ENCODE data around the gene TBC1D10A.

The TBC1D10A gene

GRCh38 chr22:30326706-30327362 lies at the start of gene TBC1D10A:
Gene TBC1D10A, minus strand, starts transcription at chr22:30326941. Its CDS starts 60 bp downstream, at chr22:30326881.
- DNase-seq (ENCODE audit: low read depth): peak; percentile 90

- DNase-seq (ENCODE audit: low read depth): no peak
Observed at GRCh38 chr22:30375312-30375849, 48.6 kb upstream of the TBC1D10A start.

GRCh38 chr22:30373331-30374325 lies 46.9 kb upstream of the TBC1D10A start:
- DNase-seq (ENCODE audit: low read depth): no peak

- DNase-seq (ENCODE audit: low read depth): no peak
Observed at GRCh38 chr22:30372915-30373314, 46.2 kb upstream of the TBC1D10A start.

- DNase-seq (ENCODE audit: low read depth): no peak
Observed at GRCh38 chr22:30371981-30372380, 45.2 kb upstream of the TBC1D10A start.

- DNase-seq (ENCODE audit: low read depth): no peak
Observed at GRCh38 chr22:30371321-30371720, 44.6 kb upstream of the TBC1D10A start.

- no peak for DNase-seq (ENCODE audit: low read depth)
Observed at GRCh38 chr22:30370641-30371230, 44.0 kb upstream of the TBC1D10A start.

GRCh38 chr22:30368420-30368819 lies 41.7 kb upstream of the TBC1D10A start:
- no peak for DNase-seq (ENCODE audit: low read depth)

GRCh38 chr22:30365891-30366290 lies 39.1 kb upstream of the TBC1D10A start:
- DNase-seq (ENCODE audit: low read depth): no peak

GRCh38 chr22:30362651-30363281 lies 36.0 kb upstream of the TBC1D10A start:
- DNase-seq (ENCODE audit: low read depth): no peak

- DNase-seq (ENCODE audit: low read depth): no peak
Observed at GRCh38 chr22:30361916-30362650, 35.3 kb upstream of the TBC1D10A start.

GRCh38 chr22:30358541-30358940 lies 31.8 kb upstream of the TBC1D10A start:
- DNase-seq (ENCODE audit: low read depth): no peak

- no peak for DNase-seq (ENCODE audit: low read depth)
Observed at GRCh38 chr22:30357650-30358215, 31.0 kb upstream of the TBC1D10A start.

GRCh38 chr22:30357236-30357570 lies 30.5 kb upstream of the TBC1D10A start:
- DNase-seq (ENCODE audit: low read depth): no peak

- peak; percentile 94 for DNase-seq (ENCODE audit: low read depth)
Observed at GRCh38 chr22:30356449-30357235, 29.9 kb upstream of the TBC1D10A start, which contains the start of the genes CCDC157 and SF3A1. Gene CCDC157, plus strand, starts transcription at chr22:30357007. Its CDS starts 8,994 bp downstream, at chr22:30366001. Gene SF3A1, minus strand, starts transcription at chr22:30356894. Its CDS starts 102 bp downstream, at chr22:30356792.

- no peak for DNase-seq (ENCODE audit: low read depth)
Observed at GRCh38 chr22:30354644-30355043, 27.9 kb upstream of the TBC1D10A start.

- DNase-seq (ENCODE audit: low read depth): peak; percentile 75
Observed at GRCh38 chr22:30351226-30351625, 24.5 kb upstream of the TBC1D10A start.

GRCh38 chr22:30348809-30349208 lies 22.1 kb upstream of the TBC1D10A start:
- peak; percentile 33 for DNase-seq (ENCODE audit: low read depth)

GRCh38 chr22:30348404-30348803 lies 21.7 kb upstream of the TBC1D10A start:
- no peak for DNase-seq (ENCODE audit: low read depth)

Measured in EH (cell line).